K562 (cell line): ENCODE measurements around the gene OXSR1. TPM values are rescaled to one million over a fixed set of nuclear protein-coding genes. Genes with fewer than 3 reads are reported as not detected.

Experiments used
- ATAC-seq: fragments of 200-7000 bp; cut with Tn5 transposase; 3 replicates; pipeline ENCODE4 v1.9.1; 2020; ENCODE audit warnings: moderate library complexity
- BruUV-seq: library from RNA; stranded (reverse); fragments of 400-500 nt; replicated peaks from 2 replicates; lab custom pipeline; 2021; lab: Mats Ljungman, UMichigan
- CTCF ChIA-PET: fragments of 300-600 bp; formaldehyde crosslinking; extraction: SDS; loops from one replicate; lab custom pipeline; 2021; ENCODE audit warnings: low intra/inter-chr PET ratio; lab: Yijun Ruan, JAX
- POLR2A ChIA-PET: fragments of 300-600, 350-650 bp; sonication (Branson Sonifier 250); formaldehyde crosslinking; extraction: SDS; loops from one replicate; lab custom pipeline; 2021; ENCODE audit warnings: antibody characterized with exemption, inconsistent platforms; lab: Yijun Ruan, JAX
- DNase-seq, 4 experiments: peaks; one replicate each; pipeline versions ENCODE4 v3.0.0 to v3.0.0-alpha.2; 2011 to 2018; ENCODE audit warnings: low spot score in 3 of 4, mixed read lengths in 3 of 4; ENCODE audit errors: extremely low read depth in 1 of 4
- FAIRE-seq: peaks from 2 replicates; lab custom pipeline; 2011; peaks lifted over from hg19 to GRCh38; lab: Jason Lieb, UNC
- H2AFZ ChIP-seq: 2 replicates; pipeline ENCODE4 v1.6.0; 2011; ENCODE audit warnings: low read depth, low read length, control low read depth, inconsistent platforms
- H3K27ac ChIP-seq: fragments of 200-600 bp; 3 replicates; pipeline ENCODE4 v1.8.0; 2011; ENCODE audit warnings: low read depth, mild to moderate bottlenecking, control low read depth, inconsistent platforms, low read length, moderate library complexity, mixed read lengths; ENCODE audit errors: extremely low read depth
- H3K27me3 ChIP-seq, 2 experiments: fragments of 300-600 bp in 1 of 2; 2 replicates in 1 of 2; 3 replicates in 1 of 2; pipeline versions ENCODE4 v1.6.0 to v1.8.0; 2011; ENCODE audit warnings: inconsistent platforms in 2 of 2, low read length in 2 of 2, mild to moderate bottlenecking in 1 of 2, mixed read lengths in 1 of 2, moderate library complexity in 1 of 2; ENCODE audit not compliant: control insufficient read depth in 2 of 2, insufficient read depth in 2 of 2
- H3K36me3 ChIP-seq: fragments of 300-600 bp; 3 replicates; pipeline ENCODE4 v1.8.0; 2011; ENCODE audit warnings: mild to moderate bottlenecking, low read length, inconsistent platforms; ENCODE audit not compliant: control insufficient read depth, insufficient read depth
- H3K4me1 ChIP-seq, 2 experiments: fragments of 200-600 bp in 1 of 2; replicated peaks in 1 of 2; 2 replicates in 1 of 2; 3 replicates in 1 of 2; pipeline versions ENCODE4 v1.5.1 to v1.8.0; 2011; ENCODE audit warnings: inconsistent platforms in 2 of 2, low read length in 2 of 2, mild to moderate bottlenecking in 1 of 2, mixed read lengths in 1 of 2, moderate library complexity in 1 of 2; ENCODE audit not compliant: control insufficient read depth in 2 of 2, insufficient read depth in 2 of 2
- H3K4me2 ChIP-seq: 2 replicates; pipeline ENCODE4 v1.6.1; 2011; ENCODE audit warnings: low read length, control low read depth, inconsistent platforms, mixed read lengths; ENCODE audit not compliant: insufficient read depth
- H3K4me3 ChIP-seq: fragments of 200-600 bp; sonication (generic), shearing (Covaris generic); 2 replicates; pipeline ENCODE4 v1.5.1; 2016; ENCODE audit warnings: control low read depth, inconsistent platforms
- H3K79me2 ChIP-seq: fragments of 200-600 bp; 3 replicates; pipeline ENCODE4 v1.8.0; 2011; ENCODE audit warnings: low read length, inconsistent platforms; ENCODE audit not compliant: control insufficient read depth, insufficient read depth
- H3K9ac ChIP-seq, 2 experiments: 2 replicates each; pipeline versions ENCODE4 v1.6.0 to v1.6.1; 2011; ENCODE audit warnings: low read depth in 2 of 2, low read length in 2 of 2, control low read depth in 1 of 2, inconsistent platforms in 1 of 2, mild to moderate bottlenecking in 1 of 2, mixed read lengths in 1 of 2; ENCODE audit not compliant: insufficient read depth in 1 of 2
- H3K9me1 ChIP-seq: one replicate; pipeline ENCODE4 v1.6.0; 2011; ENCODE audit warnings: inconsistent platforms, mild to moderate bottlenecking, low read length, moderate library complexity; ENCODE audit not compliant: control insufficient read depth, insufficient read depth
- H3K9me3 ChIP-seq: replicated peaks from 2 replicates; pipeline ENCODE4 v1.5.1; 2011; ENCODE audit warnings: low read depth, low read length, inconsistent platforms; ENCODE audit not compliant: control insufficient read depth, insufficient read depth
- H4K20me1 ChIP-seq: replicated peaks from 2 replicates; pipeline ENCODE4 v1.6.1; 2011; ENCODE audit warnings: low read length, inconsistent platforms, mixed read lengths; ENCODE audit not compliant: control insufficient read depth, insufficient read depth
- CBX1 ChIP-seq: sonication (generic); IDR thresholded peaks from 2 replicates; pipeline ENCODE4 v1.6.1; 2016; ENCODE audit warnings: antibody characterized with exemption, low read depth, mild to moderate bottlenecking
- EHMT2 ChIP-seq: fragments of 450-650 bp; IDR thresholded peaks from 2 replicates; pipeline ENCODE4 v1.6.1; 2018; ENCODE audit warnings: antibody characterized with exemption
- HIVEP1 ChIP-seq: fragments of 250-450 bp; sonication (Bioruptor Pico); IDR thresholded peaks from 2 replicates; pipeline ENCODE4 v1.4.0; 2020; ENCODE audit warnings: mild to moderate bottlenecking
- PCBP2 ChIP-seq: fragments of 200-400 bp; formaldehyde crosslinking; IDR thresholded peaks from 2 replicates; pipeline ENCODE4 v1.6.1; 2018; ENCODE audit warnings: low read length, low read depth, mild to moderate bottlenecking, moderate library complexity; ENCODE audit not compliant: poor library complexity, severe bottlenecking
- RBM34 ChIP-seq: fragments of 200-400 bp; formaldehyde crosslinking; IDR thresholded peaks from 2 replicates; pipeline ENCODE4 v1.6.1; 2018; ENCODE audit warnings: low read length, borderline replicate concordance; ENCODE audit not compliant: insufficient read depth
- RNF2 ChIP-seq: sonication (generic); IDR thresholded peaks from 2 replicates; pipeline ENCODE4 v1.6.1; 2016
- SETDB1 ChIP-seq: IDR thresholded peaks from one replicate; pipeline ENCODE4 v1.6.1; 2012; ENCODE audit warnings: low read length, control low read depth, inconsistent platforms
- TBP ChIP-seq: optimal IDR thresholded peaks from 2 replicates; pipeline ENCODE3; 2011; ENCODE audit warnings: low read depth, low read length, improper control_type of control experiment
- U2AF1 ChIP-seq: fragments of 200-400 bp; formaldehyde crosslinking; optimal IDR thresholded peaks from 2 replicates; pipeline ENCODE3; 2017; ENCODE audit warnings: mild to moderate bottlenecking, low read depth, low read length, moderate library complexity
- XRCC4 ChIP-seq: IDR thresholded peaks from one replicate; pipeline ENCODE4 v1.6.1; 2011; ENCODE audit not compliant: insufficient read depth, insufficient read length; ENCODE audit errors: extremely low read depth
- ZNF23 ChIP-seq: fragments of 250-450 bp; sonication (Bioruptor Pico); IDR thresholded peaks from 2 replicates; pipeline ENCODE4 v1.4.0; 2020; ENCODE audit warnings: mild to moderate bottlenecking
- ZNF561 ChIP-seq: fragments of 450-650 bp; formaldehyde crosslinking; conservative IDR thresholded peaks from 2 replicates; pipeline ENCODE4 v1.4.0; 2020; ENCODE audit warnings: mild to moderate bottlenecking, moderate library complexity
- whole genome bisulfite sequencing: fragments of 100-300 bp; shearing (Covaris generic); methylation state at CpG from one replicate; pipeline ENCODE4 v1.1.6; 2016; ENCODE audit warnings: low coverage, mixed read lengths; ENCODE audit not compliant: insufficient coverage; ENCODE audit errors: missing lambda C conversion rate; 5-methylcytosine and 5-hydroxymethylcytosine counted together
- in situ Hi-C: fragments of 300-500 bp; cut with MboI; formaldehyde crosslinking; loops from 4 replicates; pipeline ENCODE4 v1.15.0; 2018; ENCODE audit warnings: inconsistent platforms, mixed read lengths
- intact Hi-C: fragments of 100-400 bp; cut with micrococcal nuclease; formaldehyde crosslinking; loops from 2 replicates; pipeline ENCODE4 v1.14.2; 2022
- polyA plus RNA-seq, 8 experiments: library from polyadenylated mRNA; depleted of rRNA in 4 of 8; stranded (reverse) in 5 of 8; unstranded in 3 of 8; fragments of >200 nt; fragmentation: Nextera tagmentation in 2 of 8; fragmentation: Illumina TruSeq in 1 of 8; extraction: Ambion mirVana in 2 of 8; extraction: Trizol in 1 of 8; gene quantifications; 2 replicates each; pipeline versions ENCODE4 v1.2.1 to v1.2.3, GENCODE V29; 2011 to 2014; ENCODE audit warnings: inconsistent platforms in 1 of 8, missing spikeins in 1 of 8
- total RNA-seq, 7 experiments: library from RNA; depleted of rRNA in 6 of 7; stranded (reverse); fragments of >200 nt in 6 of 7; fragmentation: Illumina TruSeq in 2 of 7; extraction: Trizol in 2 of 7; gene quantifications; 2 replicates each; pipeline versions ENCODE4 v1.2.1 to v1.2.3, GENCODE V29; 2011 to 2021; ENCODE audit warnings: low replicate concordance in 1 of 7
- TF ChIP-seq, protein P1 (sequence below): fragments of 450-650 bp; IDR thresholded peaks from 2 replicates; pipeline ENCODE4 v1.6.1; 2016
- TF ChIP-seq, protein P2 (sequence below): fragments of 450-650 bp; IDR thresholded peaks from 2 replicates; pipeline ENCODE4 v1.6.1; 2018; ENCODE audit not compliant: partially characterized antibody

OXSR1 gene
- total and polyA plus RNA-seq, 9 of the 15 experiments (the other 6 are each of a cell fraction or from before 2014, with no cell fraction given): 15.7 to 87.6 (median 48.7) TPM

DNA sequence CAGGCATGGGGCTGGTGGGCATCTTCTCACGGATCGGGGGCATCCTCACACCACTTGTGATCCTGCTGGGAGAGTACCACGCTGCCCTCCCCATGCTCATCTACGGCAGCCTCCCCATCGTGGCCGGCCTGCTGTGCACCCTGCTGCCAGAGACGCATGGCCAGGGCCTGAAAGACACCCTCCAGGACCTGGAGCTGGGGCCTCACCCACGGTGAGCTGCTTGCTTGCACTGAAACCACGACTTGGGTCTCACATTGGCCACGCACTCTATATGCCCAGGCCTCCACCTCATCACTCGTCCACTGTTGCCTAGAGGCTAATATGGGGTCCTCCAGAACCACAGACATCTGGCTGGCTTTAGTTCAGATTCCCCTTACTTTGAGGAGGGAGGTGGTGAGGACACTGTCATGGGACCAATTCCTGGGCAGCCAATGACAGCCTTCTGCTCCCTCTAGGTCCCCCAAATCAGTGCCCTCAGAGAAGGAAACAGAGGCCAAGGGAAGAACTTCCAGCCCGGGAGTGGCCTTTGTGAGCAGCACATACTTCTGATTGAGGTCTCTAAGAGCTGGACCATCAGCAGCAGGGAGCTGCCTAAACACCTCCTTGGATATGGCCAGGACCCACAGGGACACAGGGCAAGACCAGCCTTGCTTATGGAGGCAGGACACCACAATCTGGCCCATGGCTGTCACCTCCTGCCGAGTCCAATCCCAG is 111.7 kb downstream of the OXSR1 start (continued):
- TF ChIP-seq U2AF1: no peak

DNA sequence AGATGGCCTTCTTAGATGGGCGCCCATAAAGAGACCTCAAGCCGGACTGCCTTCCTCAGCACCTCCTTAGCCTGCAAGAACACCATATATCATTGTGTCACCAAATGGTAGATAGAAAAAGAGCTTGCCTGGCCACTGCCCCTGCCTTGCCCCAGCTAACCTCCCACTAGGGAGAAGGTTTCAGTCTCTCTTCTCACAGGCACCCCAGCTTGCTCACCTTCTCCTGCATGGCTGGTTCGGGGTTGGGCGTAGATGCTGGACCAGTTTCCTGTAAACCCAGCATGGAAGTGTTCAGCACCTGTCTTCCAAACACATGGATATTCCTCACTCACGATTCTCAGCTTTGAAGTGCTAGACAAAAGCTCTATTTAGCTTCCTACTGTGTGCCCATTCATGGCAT is 113.5 kb downstream of the OXSR1 start:
- intact Hi-C loops: no loop called here
- DNase-seq (peak in 2 of 4 experiments; percentile 5 to 7), FAIRE-seq (no peak), ATAC-seq (no peak)
- Histone ChIP-seq H2AFZ (no peak overlapping the region), H4K20me1 (no peaks in the 10 kb centered on the region), H3K27me3 (peaks cover 0 to 3% of the 10 kb centered on the region in 2 experiments; a peak in 2 of 5 replicates), H3K36me3 (no peaks in the 10 kb centered on the region), H3K9me1 (peaks cover 3% of the 10 kb centered on the region), H3K4me2 (no peak overlapping the region), H3K9ac (0 out of 4 replicates have a peak overlapping the region, but pooled peaks of 1 of the 2 experiments have one; percentile 0), H3K79me2 (no peaks in the 10 kb centered on the region), H3K4me3 (no peak overlapping the region), H3K4me1 (peaks cover 0 to 18% of the 10 kb centered on the region in 2 experiments; a peak in 2 of 5 replicates), H3K27ac (no peak overlapping the region), H3K9me3 (no peaks in the 10 kb centered on the region)
- no TSS peak for BruUV-seq
- ChIA-PET CTCF (no interaction called here), POLR2A (interaction anchor here (1.9 kb wide), 1 partner anchor 11 kb away, joined by 6 read pairs; no protein-coding TSS in a partner anchor)
- in situ Hi-C loops: no loop called here
- WGBS: 9% methylated on average over 5 of the region's 5 CpGs
- TF ChIP-seq TBP (no peak), ZNF561 (CRISPR knock-in tag) (no peak), CBX1 (no peak), RNF2 (no peak), ZNF23 (CRISPR knock-in tag) (no peak), HIVEP1 (CRISPR knock-in tag) (no peak), RBM34 (no peak), XRCC4 (no peak), PCBP2 (no peak), SETDB1 (no peak), EHMT2 (no peak)
- TF ChIP-seq, protein P1, sequence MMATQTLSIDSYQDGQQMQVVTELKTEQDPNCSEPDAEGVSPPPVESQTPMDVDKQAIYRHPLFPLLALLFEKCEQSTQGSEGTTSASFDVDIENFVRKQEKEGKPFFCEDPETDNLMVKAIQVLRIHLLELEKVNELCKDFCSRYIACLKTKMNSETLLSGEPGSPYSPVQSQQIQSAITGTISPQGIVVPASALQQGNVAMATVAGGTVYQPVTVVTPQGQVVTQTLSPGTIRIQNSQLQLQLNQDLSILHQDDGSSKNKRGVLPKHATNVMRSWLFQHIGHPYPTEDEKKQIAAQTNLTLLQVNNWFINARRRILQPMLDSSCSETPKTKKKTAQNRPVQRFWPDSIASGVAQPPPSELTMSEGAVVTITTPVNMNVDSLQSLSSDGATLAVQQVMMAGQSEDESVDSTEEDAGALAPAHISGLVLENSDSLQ: 0 out of 2 replicates have a peak, but pooled peaks have one; percentile 26
- TF ChIP-seq, protein P2, sequence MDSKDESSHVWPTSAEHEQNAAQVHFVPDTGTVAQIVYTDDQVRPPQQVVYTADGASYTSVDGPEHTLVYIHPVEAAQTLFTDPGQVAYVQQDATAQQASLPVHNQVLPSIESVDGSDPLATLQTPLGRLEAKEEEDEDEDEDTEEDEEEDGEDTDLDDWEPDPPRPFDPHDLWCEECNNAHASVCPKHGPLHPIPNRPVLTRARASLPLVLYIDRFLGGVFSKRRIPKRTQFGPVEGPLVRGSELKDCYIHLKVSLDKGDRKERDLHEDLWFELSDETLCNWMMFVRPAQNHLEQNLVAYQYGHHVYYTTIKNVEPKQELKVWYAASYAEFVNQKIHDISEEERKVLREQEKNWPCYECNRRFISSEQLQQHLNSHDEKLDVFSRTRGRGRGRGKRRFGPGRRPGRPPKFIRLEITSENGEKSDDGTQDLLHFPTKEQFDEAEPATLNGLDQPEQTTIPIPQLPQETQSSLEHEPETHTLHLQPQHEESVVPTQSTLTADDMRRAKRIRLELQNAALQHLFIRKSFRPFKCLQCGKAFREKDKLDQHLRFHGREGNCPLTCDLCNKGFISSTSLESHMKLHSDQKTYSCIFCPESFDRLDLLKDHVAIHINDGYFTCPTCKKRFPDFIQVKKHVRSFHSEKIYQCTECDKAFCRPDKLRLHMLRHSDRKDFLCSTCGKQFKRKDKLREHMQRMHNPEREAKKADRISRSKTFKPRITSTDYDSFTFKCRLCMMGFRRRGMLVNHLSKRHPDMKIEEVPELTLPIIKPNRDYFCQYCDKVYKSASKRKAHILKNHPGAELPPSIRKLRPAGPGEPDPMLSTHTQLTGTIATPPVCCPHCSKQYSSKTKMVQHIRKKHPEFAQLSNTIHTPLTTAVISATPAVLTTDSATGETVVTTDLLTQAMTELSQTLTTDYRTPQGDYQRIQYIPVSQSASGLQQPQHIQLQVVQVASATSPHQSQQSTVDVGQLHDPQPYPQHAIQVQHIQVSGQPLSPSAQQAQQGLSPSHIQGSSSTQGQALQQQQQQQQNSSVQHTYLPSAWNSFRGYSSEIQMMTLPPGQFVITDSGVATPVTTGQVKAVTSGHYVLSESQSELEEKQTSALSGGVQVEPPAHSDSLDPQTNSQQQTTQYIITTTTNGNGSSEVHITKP: no peak
